ENCODE measurements around the gene CNIH3.
A peak's percentile ranks its signal among the peaks of the same experiment; 100 is the strongest.

CNIH3 gene

GRCh38 chr1:224780736-224781135 is 164.6 kb downstream of the CNIH3 start:
- H3K27ac ChIP-seq = no peak overlapping the region
- H3K9ac ChIP-seq = no peak overlapping the region
- no peak overlapping the region for H3K4me3 ChIP-seq
- peaks cover 29 to 39% (median 32%) of the 10 kb centered on the region in 10 experiments for H3K4me1 ChIP-seq
- no peak overlapping the region for H3K4me2 ChIP-seq
- H3K27me3 ChIP-seq = no peaks in the 10 kb centered on the region
- H4K20me1 ChIP-seq = no peaks in the 10 kb centered on the region
- TF ChIP-seq Cebpa-rat (IDR thresholded peaks at IDR 0.05) = no peak
- no peaks in the 10 kb centered on the region for H3K36me3 ChIP-seq
- H3K9me3 ChIP-seq (replicated peaks in 1 of 11) = peaks cover 0 to 22% (median 12%) of the 10 kb centered on the region in 11 experiments; a peak in 12 of 22 replicates

GRCh38 chr1:224781800-224782199 is 165.7 kb downstream of the CNIH3 start:
- Histone ChIP-seq H3K36me3 (no peaks in the 10 kb centered on the region), H3K27ac (no peak overlapping the region), H3K4me2 (no peak overlapping the region; a peak in 1 of 22 replicates), H3K4me3 (no peak overlapping the region), H3K9me3 (replicated peaks in 1 of 11) (peaks cover 9 to 27% (median 19%) of the 10 kb centered on the region in 11 experiments; a peak in 21 of 22 replicates), H3K9ac (no peak overlapping the region), H3K27me3 (no peaks in the 10 kb centered on the region), H3K4me1 (peaks cover 29 to 42% (median 32%) of the 10 kb centered on the region in 10 experiments), H4K20me1 (no peaks in the 10 kb centered on the region)
- TF ChIP-seq Cebpa-rat (IDR thresholded peaks at IDR 0.05) = no peak

- Histone ChIP-seq H3K4me2 (peak overlapping the region in 10 of 11 experiments; percentile 27 to 74 (median 53); a peak in 18 of 22 replicates), H3K36me3 (no peaks in the 10 kb centered on the region), H3K9me3 (replicated peaks in 1 of 11) (peaks cover 15 to 32% (median 25%) of the 10 kb centered on the region in 11 experiments; a peak in 21 of 22 replicates), H3K27me3 (no peaks in the 10 kb centered on the region), H3K4me3 (no peak overlapping the region), H3K9ac (no peak overlapping the region), H4K20me1 (no peaks in the 10 kb centered on the region), H3K27ac (no peak overlapping the region), H3K4me1 (peaks cover 29 to 42% (median 32%) of the 10 kb centered on the region in 10 experiments)
- TF ChIP-seq Cebpa-rat (IDR thresholded peaks at IDR 0.05) = no peak
These were observed 166.3 kb downstream of the CNIH3 start for GRCh38 chr1:224782281-224783000.

GRCh38 chr1:224783006-224783651 is 167.0 kb downstream of the CNIH3 start:
- H3K4me3 ChIP-seq = no peak overlapping the region
- TF ChIP-seq Cebpa-rat (IDR thresholded peaks at IDR 0.05) = no peak
- no peaks in the 10 kb centered on the region for H4K20me1 ChIP-seq
- H3K9me3 ChIP-seq (replicated peaks in 1 of 11) = peaks cover 17 to 37% (median 27%) of the 10 kb centered on the region in 11 experiments; a peak in 21 of 22 replicates
- H3K27ac ChIP-seq = peak overlapping the region in 1 of 11 experiments; percentile 14; a peak in 1 of 22 replicates
- peaks cover 29 to 42% (median 32%) of the 10 kb centered on the region in 10 experiments for H3K4me1 ChIP-seq
- no peak overlapping the region for H3K9ac ChIP-seq
- peak overlapping the region; percentile 27 to 74 (median 54) for H3K4me2 ChIP-seq
- no peaks in the 10 kb centered on the region for H3K36me3 ChIP-seq
- H3K27me3 ChIP-seq = no peaks in the 10 kb centered on the region

GRCh38 chr1:224784265-224785039 is 168.3 kb downstream of the CNIH3 start:
- H3K4me3 ChIP-seq = no peak overlapping the region
- H3K27ac ChIP-seq = peak overlapping the region in 1 of 11 experiments; percentile 26; a peak in 3 of 22 replicates
- no peaks in the 10 kb centered on the region for H4K20me1 ChIP-seq
- TF ChIP-seq Cebpa-rat (IDR thresholded peaks at IDR 0.05) = no peak
- no peak overlapping the region for H3K9ac ChIP-seq
- peaks cover 17 to 49% (median 28%) of the 10 kb centered on the region in 11 experiments; a peak in 21 of 22 replicates for H3K9me3 ChIP-seq (replicated peaks in 1 of 11)
- no peaks in the 10 kb centered on the region for H3K36me3 ChIP-seq
- peak overlapping the region; percentile 30 to 74 (median 54) for H3K4me2 ChIP-seq
- no peaks in the 10 kb centered on the region for H3K27me3 ChIP-seq
- peaks cover 29 to 50% (median 33%) of the 10 kb centered on the region in 10 experiments for H3K4me1 ChIP-seq

GRCh38 chr1:224785040-224785328 is 168.9 kb downstream of the CNIH3 start:
- Histone ChIP-seq H3K4me2 (peak overlapping the region; percentile 30 to 74 (median 54)), H3K27me3 (no peaks in the 10 kb centered on the region), H4K20me1 (no peaks in the 10 kb centered on the region), H3K9ac (no peak overlapping the region), H3K4me3 (no peak overlapping the region), H3K27ac (peak overlapping the region in 1 of 11 experiments; percentile 26; a peak in 3 of 22 replicates), H3K9me3 (replicated peaks in 1 of 11) (peaks cover 17 to 49% (median 28%) of the 10 kb centered on the region in 11 experiments; a peak in 21 of 22 replicates), H3K36me3 (no peaks in the 10 kb centered on the region), H3K4me1 (peaks cover 29 to 56% (median 33%) of the 10 kb centered on the region in 10 experiments)
- no peak for TF ChIP-seq Cebpa-rat (IDR thresholded peaks at IDR 0.05)

- Histone ChIP-seq H3K27ac (no peak overlapping the region), H4K20me1 (no peaks in the 10 kb centered on the region)
- no peak for TF ChIP-seq Cebpa-rat (IDR thresholded peaks at IDR 0.05)
These were observed 169.5 kb downstream of the CNIH3 start for GRCh38 chr1:224785622-224786021.

GRCh38 chr1:224786533-224787250 is 170.6 kb downstream of the CNIH3 start:
- peaks cover 29 to 73% (median 39%) of the 10 kb centered on the region in 10 experiments for H3K4me1 ChIP-seq
- no peaks in the 10 kb centered on the region for H3K27me3 ChIP-seq
- TF ChIP-seq Cebpa-rat (IDR thresholded peaks at IDR 0.05) = no peak
- no peak overlapping the region for H3K4me3 ChIP-seq
- H3K4me2 ChIP-seq = no peak overlapping the region; a peak in 1 of 22 replicates
- no peak overlapping the region for H3K27ac ChIP-seq
- H3K36me3 ChIP-seq = no peaks in the 10 kb centered on the region
- no peaks in the 10 kb centered on the region for H4K20me1 ChIP-seq
- H3K9me3 ChIP-seq (replicated peaks in 1 of 11) = peaks cover 17 to 49% (median 28%) of the 10 kb centered on the region in 11 experiments; a peak in 21 of 22 replicates
- H3K9ac ChIP-seq = no peak overlapping the region

More at GRCh38 chr1:224785622-224786021, 169.5 kb downstream of the CNIH3 start:
- Histone ChIP-seq H3K4me3 (no peak overlapping the region), H3K4me1 (peaks cover 29 to 62% (median 33%) of the 10 kb centered on the region in 10 experiments), H3K9ac (no peak overlapping the region), H3K9me3 (replicated peaks in 1 of 11) (peaks cover 17 to 49% (median 28%) of the 10 kb centered on the region in 11 experiments; a peak in 21 of 22 replicates), H3K4me2 (peak overlapping the region in 5 of 11 experiments; percentile 30 to 74 (median 52); a peak in 5 of 22 replicates), H3K36me3 (no peaks in the 10 kb centered on the region), H3K27me3 (no peaks in the 10 kb centered on the region)

All from BLaER1 treated with 17β-estradiol and CSF1 and Interleukin-3, amounts not matched to agents 10 nM and 100 nM (cell line).